GM19468 (cell line): ENCODE results near the gene SUCLG2.
"Not testable (repeated sequence)": the region's sequence is repeated elsewhere in the genome, so short reads cannot be mapped to it uniquely, and the experiment has no call there.

Experiments
- ATAC-seq: cut with Tn5 transposase; IDR thresholded peaks from one replicate; pipeline ENCODE4 v1.9.1; 2021; ENCODE audit warnings: mild to moderate bottlenecking, moderate library complexity, moderate number of reproducible peaks; ENCODE audit not compliant: unreplicated experiment; ENCODE audit errors: extremely low read depth

Gene SUCLG2

DNA sequence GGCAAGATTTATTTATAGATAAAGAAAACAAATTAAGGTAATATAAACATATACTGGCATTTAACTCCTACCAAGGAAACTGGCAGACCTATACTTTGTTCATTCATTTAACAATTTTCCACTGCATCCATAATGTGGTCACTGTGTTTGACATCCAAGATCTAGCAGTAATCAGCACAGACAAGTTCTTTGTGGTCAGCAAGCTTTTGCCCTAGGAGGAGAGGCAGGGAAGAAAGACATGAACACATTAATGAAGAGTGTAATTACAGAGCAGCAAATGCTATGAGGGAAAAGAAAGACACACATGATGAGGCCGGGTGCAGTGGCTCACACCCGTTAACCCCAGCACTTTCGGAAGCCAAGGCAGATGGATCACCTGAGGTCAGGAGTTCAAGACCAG lies 34.4 kb downstream of the SUCLG2 start:
- ATAC-seq = no peak

DNA sequence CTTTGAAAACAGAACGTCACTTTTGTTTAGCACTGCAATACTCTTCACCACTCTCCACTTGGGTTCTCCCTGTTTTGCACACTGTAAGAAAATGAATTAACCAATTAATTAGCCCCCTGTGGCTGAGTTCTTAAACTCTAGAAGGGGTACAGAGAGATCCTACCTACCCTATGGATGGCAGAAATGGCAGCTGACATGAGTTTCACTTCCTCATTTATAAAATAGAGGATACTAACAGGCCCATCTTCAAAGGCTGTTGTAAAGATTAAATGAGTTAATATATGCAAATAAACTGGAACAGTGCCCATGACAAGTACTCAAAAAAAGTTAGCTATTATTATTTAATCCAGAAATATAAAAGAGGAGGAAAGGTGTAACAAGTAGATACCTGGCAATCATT lies 36.9 kb downstream of the SUCLG2 start:
- peak; percentile 85 for ATAC-seq

DNA sequence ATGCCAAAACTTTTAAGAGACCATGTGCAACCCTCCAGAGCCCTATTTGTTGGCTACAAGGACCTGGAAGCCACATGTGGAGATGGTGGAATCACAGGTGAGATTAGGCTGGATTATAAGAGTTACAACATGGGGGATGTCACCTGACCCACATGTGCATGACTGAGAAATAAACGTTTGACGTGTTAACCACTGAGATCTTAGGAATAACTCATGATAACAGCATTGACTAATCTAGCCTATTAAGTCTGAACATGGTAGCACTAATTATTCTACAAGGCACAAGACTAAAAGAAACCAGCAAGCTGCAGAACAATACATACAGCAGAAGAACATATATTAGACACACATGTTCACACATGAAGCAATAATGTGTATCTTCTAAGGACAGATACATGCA lies 38.4 kb downstream of the SUCLG2 start:
- no peak for ATAC-seq

GRCh38 chr3:67614195-67614594 lies 40.2 kb downstream of the SUCLG2 start:
- no peak for ATAC-seq

GRCh38 chr3:67610458-67610857 lies 44.0 kb downstream of the SUCLG2 start:
- ATAC-seq = no peak

DNA sequence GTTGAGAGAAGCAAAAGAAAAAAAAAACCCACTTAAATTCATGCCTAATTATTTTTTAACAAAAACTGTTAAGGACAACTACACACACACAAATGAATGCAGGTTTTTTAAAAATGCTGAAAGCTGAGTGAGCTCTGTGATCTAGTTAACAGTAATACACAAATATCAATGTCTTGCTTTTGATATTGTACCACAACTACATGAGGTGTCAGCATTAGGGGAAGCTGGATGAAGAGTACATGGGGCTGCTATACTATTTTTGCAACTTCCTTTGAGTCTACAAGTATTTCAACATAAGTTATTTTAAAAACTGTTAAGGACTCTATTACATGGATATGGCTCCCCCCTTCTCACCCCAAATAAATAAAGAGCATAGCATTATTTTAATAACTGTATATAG lies 44.7 kb downstream of the SUCLG2 start:
- no peak for ATAC-seq

- no peak for ATAC-seq
Observed at GRCh38 chr3:67608034-67608433, 46.4 kb downstream of the SUCLG2 start.

- ATAC-seq = no peak
Observed at GRCh38 chr3:67605377-67605776, 49.0 kb downstream of the SUCLG2 start.

DNA sequence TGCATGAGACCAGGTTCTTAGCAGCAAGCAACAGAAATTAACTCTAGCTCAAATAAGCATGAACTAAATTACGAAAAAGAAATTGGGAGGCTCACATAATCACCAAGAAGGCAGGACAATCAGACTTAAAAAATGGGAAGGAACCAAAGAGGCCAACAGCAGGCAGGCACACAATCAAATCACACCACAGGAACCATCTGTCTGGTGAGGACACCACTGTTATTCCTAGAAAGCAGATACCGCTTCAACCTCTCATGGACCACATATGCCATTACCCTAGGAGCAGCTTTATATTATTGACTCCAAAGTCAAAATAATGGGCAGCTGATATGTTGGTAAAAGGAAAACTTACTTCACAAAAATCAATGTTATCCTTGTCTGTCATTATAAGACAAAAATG lies 51.6 kb downstream of the SUCLG2 start:
- no peak for ATAC-seq

DNA sequence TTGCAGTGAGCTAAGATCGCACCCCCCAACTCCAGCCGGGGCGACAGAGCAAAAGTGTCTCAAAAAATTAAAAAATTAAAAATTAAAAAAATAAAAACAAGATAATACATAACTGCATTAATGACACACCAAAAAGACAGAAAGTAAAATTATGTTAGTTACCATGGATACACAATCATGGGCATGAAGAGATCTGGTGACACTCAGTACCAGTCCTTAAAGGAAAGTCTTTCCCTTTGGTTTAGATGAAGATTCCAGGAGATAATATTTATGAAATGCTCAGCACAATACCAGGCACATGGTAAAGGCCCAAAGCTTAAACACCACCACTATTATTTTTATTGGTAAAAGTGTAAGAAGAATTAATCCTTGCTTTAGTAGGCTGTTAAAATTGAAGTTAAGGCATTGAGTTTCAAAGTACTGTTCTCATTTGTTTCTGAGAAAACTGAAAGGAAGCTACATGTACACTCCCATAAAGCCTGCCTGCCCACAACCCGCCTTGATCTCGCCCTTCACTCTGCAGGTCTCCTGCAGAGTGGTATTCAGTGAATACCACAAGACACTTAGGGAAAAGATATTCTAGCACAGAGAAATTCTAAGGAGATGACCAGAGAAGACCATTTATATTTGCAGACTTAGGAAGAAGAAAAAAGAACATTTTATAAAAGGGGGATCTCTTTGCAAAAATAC lies 52.3 kb downstream of the SUCLG2 start:
- no peak for ATAC-seq

DNA sequence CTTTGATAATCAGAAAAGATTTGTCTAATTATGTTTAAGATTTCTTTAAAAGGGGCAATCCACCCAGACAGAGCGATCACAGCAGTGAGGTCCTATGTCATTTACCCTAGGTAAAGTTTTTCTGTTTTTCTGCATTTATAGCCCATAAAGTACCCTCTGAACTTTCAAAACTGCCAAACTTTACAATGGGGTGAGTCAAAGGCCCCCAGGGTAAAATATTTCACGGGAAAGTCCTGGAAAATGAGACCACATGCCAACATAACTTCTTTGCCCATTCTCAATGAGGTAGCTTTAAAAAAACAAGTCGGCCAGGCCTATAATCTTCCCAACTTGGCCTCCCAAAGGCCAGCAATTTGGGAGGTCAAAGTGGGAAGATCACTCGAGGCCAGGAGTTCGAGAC lies 53.0 kb downstream of the SUCLG2 start:
- no peak for ATAC-seq

- no peak for ATAC-seq
Observed at GRCh38 chr3:67599821-67600220, 54.6 kb downstream of the SUCLG2 start.

DNA sequence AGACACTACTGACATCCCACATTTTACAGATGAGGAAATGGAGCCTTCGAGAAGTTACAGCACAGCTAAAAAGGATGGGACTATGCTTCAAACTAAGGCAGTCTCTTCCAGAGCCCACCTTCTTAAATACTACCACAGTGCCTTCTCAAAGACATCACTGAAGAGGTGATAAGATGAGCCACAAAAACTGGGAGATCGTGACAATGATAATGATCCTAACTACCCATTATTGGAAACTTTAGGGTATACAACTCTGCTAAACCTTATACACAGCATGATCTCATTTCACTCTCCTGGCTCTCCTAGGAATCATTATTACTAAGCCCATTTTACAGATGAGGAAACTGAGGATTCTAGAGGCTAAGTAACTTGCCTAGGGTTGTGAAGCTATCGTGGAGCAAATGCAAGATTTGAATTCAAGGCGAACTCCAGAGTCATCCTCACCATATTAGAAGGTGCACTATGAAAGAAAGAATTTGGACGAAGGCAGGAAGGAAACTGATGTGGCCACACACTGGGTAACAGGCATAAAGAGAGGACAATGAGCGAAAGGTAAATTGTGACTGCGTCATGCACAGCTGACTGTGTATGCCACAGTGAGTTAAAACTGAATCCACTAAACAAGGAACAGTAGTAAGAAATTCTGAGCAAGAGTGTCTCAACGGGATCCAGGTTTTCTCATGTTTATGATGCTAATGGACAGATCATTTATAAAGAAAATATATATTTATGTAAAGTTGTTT lies 55.4 kb downstream of the SUCLG2 start:
- no peak for ATAC-seq

DNA sequence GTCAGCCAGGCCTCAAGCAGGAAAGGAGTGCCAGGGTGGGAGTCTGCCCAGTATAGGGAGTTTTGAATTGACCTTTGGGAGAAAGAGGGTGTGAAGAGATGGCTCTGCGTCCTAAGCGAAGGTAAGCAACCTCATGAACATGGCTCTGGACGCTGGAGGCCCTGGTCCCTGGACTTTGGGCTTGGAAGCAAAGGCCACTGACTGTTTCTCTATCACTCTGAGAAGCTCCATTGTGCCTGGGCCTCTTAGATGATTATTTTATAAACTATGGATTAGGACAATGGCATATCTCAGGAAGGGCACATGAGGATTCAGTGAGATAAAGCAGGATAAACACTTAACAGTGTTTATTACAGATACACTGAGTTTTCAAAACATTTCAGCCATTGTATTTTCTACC lies 59.0 kb downstream of the SUCLG2 start:
- ATAC-seq = no peak

GRCh38 chr3:67593761-67594234 lies 60.6 kb downstream of the SUCLG2 start:
- no peak for ATAC-seq

DNA sequence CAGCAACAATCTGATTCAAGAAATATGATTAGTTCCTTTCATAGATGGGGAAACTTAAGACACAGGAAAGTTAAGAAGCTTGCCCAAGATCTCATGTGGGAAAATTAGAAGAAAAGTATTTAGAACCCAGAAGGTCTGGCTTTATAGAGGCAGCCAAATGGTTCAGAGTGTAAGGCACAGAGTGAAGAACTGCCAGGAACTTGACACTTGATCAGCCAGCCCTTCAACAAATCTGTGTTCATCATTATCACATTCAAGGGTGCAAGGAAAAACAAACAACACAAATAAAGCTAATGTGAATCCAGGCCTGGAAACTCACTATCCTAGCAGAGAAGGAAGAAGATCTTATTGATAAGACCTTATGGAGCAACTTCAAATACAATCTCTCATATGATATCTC lies 62.4 kb downstream of the SUCLG2 start:
- no peak for ATAC-seq

GRCh38 chr3:67587811-67588210 lies 66.6 kb downstream of the SUCLG2 start:
- ATAC-seq = no peak

GRCh38 chr3:67587301-67587700 lies 67.1 kb downstream of the SUCLG2 start:
- ATAC-seq = no peak

DNA sequence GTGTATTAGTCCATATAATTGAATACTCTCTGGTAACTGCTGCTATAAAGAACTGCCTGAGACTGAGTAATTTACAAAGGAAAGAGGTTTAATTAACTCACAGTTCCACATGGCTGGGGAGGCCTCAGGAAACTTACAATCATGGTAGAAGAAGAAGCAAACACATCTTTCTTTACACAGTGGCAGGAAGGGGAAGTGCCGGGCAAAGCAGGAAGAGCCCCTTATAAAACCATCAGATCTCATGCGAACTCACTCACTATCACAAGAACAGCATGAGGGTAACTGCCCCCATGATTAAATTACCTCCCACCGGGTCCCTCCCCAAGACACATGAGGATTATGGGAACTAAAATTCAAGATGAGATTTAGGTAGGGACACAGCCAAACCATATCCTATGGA lies 69.8 kb downstream of the SUCLG2 start:
- not testable (repeated sequence) for ATAC-seq

- ATAC-seq = no peak
Observed at GRCh38 chr3:67580430-67581000, 73.9 kb downstream of the SUCLG2 start.

GRCh38 chr3:67578416-67578815 lies 76.0 kb downstream of the SUCLG2 start:
- ATAC-seq = no peak
